Ishikawa (cell line): ENCODE measurements around the gene FBLN5.

Source experiments
- CEBPB ChIP-seq: IDR thresholded peaks from 2 replicates; pipeline ENCODE4 v1.6.1; 2012
- CREB1 ChIP-seq: IDR thresholded peaks from 2 replicates; pipeline ENCODE4 v1.6.1; 2012; ENCODE audit warnings: low read depth
- EGR1 ChIP-seq: IDR thresholded peaks from 2 replicates; pipeline ENCODE4 v1.6.1; 2012
- EP300 ChIP-seq: IDR thresholded peaks from 2 replicates; pipeline ENCODE4 v1.6.1; 2012; ENCODE audit warnings: borderline replicate concordance
- FOXM1 ChIP-seq: IDR thresholded peaks from 2 replicates; pipeline ENCODE4 v1.6.1; 2012; ENCODE audit warnings: low read depth, borderline replicate concordance
- MAX ChIP-seq: IDR thresholded peaks from 2 replicates; pipeline ENCODE4 v1.6.1; 2012
- NFIC ChIP-seq: IDR thresholded peaks from 2 replicates; pipeline ENCODE4 v1.6.1; 2012
- RAD21 ChIP-seq: IDR thresholded peaks from 2 replicates; pipeline ENCODE4 v1.6.1; 2012; ENCODE audit warnings: low read depth
- REST ChIP-seq: IDR thresholded peaks from 2 replicates; pipeline ENCODE4 v1.6.1; 2012; ENCODE audit warnings: low read depth, mild to moderate bottlenecking
- TAF1 ChIP-seq: IDR thresholded peaks from 2 replicates; pipeline ENCODE4 v1.6.1; 2012; ENCODE audit warnings: low read depth, mild to moderate bottlenecking
- TCF12 ChIP-seq: IDR thresholded peaks from 2 replicates; pipeline ENCODE4 v1.6.1; 2012; ENCODE audit warnings: low read depth
- TEAD4 ChIP-seq: IDR thresholded peaks from 2 replicates; pipeline ENCODE4 v1.6.1; 2012
- USF1 ChIP-seq: IDR thresholded peaks from 2 replicates; pipeline ENCODE4 v1.6.1; 2012
- YY1 ChIP-seq: IDR thresholded peaks from 2 replicates; pipeline ENCODE4 v1.6.1; 2012; ENCODE audit warnings: low read depth
- ZBTB7A ChIP-seq: IDR thresholded peaks from 2 replicates; pipeline ENCODE4 v1.6.1; 2012; ENCODE audit warnings: low read depth

Gene FBLN5

GRCh38 chr14:91877376-91877915 is 70.0 kb downstream of the FBLN5 start:
- TF ChIP-seq NFIC: no peak
- no peak for TF ChIP-seq CREB1
- TF ChIP-seq CEBPB: no peak
- no peak for TF ChIP-seq USF1
- no peak for TF ChIP-seq FOXM1
- TF ChIP-seq REST: no peak
- TF ChIP-seq EGR1: no peak
- no peak for TF ChIP-seq EP300
- TF ChIP-seq YY1: no peak
- TF ChIP-seq MAX: no peak
- TF ChIP-seq TAF1: no peak
- TF ChIP-seq RAD21: no peak
- TF ChIP-seq TEAD4: no peak

- TF ChIP-seq RAD21: no peak
- TF ChIP-seq TEAD4: no peak
- TF ChIP-seq USF1: no peak
- TF ChIP-seq EP300: no peak
- no peak for TF ChIP-seq FOXM1
- TF ChIP-seq ZBTB7A: no peak
- TF ChIP-seq CREB1: no peak
- no peak for TF ChIP-seq YY1
- TF ChIP-seq MAX: no peak
- no peak for TF ChIP-seq TCF12
- TF ChIP-seq NFIC: no peak
- TF ChIP-seq EGR1: no peak
- no peak for TF ChIP-seq TAF1
- TF ChIP-seq CEBPB: no peak
- no peak for TF ChIP-seq REST
Measured at GRCh38 chr14:91876492-91876891, 71.0 kb downstream of the FBLN5 start.

- no peak for TF ChIP-seq ZBTB7A
- no peak for TF ChIP-seq TAF1
- no peak for TF ChIP-seq CREB1
Measured at GRCh38 chr14:91875525-91876286, 71.8 kb downstream of the FBLN5 start.

GRCh38 chr14:91873471-91874415 is 73.8 kb downstream of the FBLN5 start:
- TF ChIP-seq ZBTB7A (no peak), FOXM1 (no peak), YY1 (no peak), EGR1 (no peak), CREB1 (no peak), REST (no peak), RAD21 (no peak; the same call in 1 of the 2 replicates), TCF12 (0 out of 2 replicates have a peak, but pooled peaks have one; percentile 39), TAF1 (no peak), MAX (peak; percentile 81), NFIC (peak; percentile 94), USF1 (no peak), TEAD4 (peak; percentile 59), EP300 (peak; percentile 42; the same call in 1 of the 2 replicates), CEBPB (no peak)
